Fibroblast of lung (primary cell): Measurements from ENCODE around the gene RBM25.

Experiments
- CTCF ChIP-seq, 2 donors: IDR thresholded peaks in 1 of 2; conservative IDR thresholded peaks in 1 of 2; 1 replicate in 1 of 2; 2 replicates in 1 of 2; pipeline ENCODE4 v1.5.1; 2011 to 2012; ENCODE audit warnings: low read length in 2 of 2, control low read depth in 1 of 2, inconsistent platforms in 1 of 2, low read depth in 1 of 2, mild to moderate bottlenecking in 1 of 2
- EZH2 ChIP-seq: IDR thresholded peaks from 2 replicates; pipeline ENCODE4 v1.5.1; 2012; ENCODE audit warnings: low read length, control low read depth, mild to moderate bottlenecking; ENCODE audit errors: missing control alignments

GRCh38 chr14:73146111-73146510 is 87.8 kb downstream of the RBM25 start:
- no peak for TF ChIP-seq CTCF (conservative IDR thresholded peaks at IDR 0.05 in 1 of 2, IDR thresholded peaks at IDR 0.05 in 1 of 2; ENCODE audit: low read depth in 1 of 2, low read length in 2 of 2)
- no peak for TF ChIP-seq EZH2
